ENCODE data around the gene TRIO. TPM values are rescaled to one million over a fixed set of nuclear protein-coding genes. Genes with fewer than 3 reads are reported as not detected.

The TRIO gene
- total RNA-seq, 2 experiments from 2014 or later, result 9.2 to 11.3 TPM

- ChIA-PET CTCF (interaction anchor here (0.6 to 5.6 kb wide), 20 partner anchors 8 to 573 kb away, joined by 3 to 65 read pairs (median 3); partner anchors contain the start of gene OTULINL), POLR2A (no interaction called here)
- Mint-ChIP-seq H3K27me3 (no peaks in the 10 kb centered on the region), H3K4me1 (peaks cover 13% of the 10 kb centered on the region), H3K9me3 (ENCODE audit: low read depth) (peaks cover 5% of the 10 kb centered on the region), H3K27ac (no peak overlapping the region), H3K4me3 (no peak overlapping the region), H3K36me3 (ENCODE audit: low read depth) (peaks cover 3% of the 10 kb centered on the region)
- DNase-seq (no peak), ATAC-seq (no peak)
- intact Hi-C loops (cut with DNase I, micrococcal nuclease), result no loop called here
Measured at GRCh38 chr5:14400085-14400484, 256.9 kb downstream of the TRIO start.

DNA sequence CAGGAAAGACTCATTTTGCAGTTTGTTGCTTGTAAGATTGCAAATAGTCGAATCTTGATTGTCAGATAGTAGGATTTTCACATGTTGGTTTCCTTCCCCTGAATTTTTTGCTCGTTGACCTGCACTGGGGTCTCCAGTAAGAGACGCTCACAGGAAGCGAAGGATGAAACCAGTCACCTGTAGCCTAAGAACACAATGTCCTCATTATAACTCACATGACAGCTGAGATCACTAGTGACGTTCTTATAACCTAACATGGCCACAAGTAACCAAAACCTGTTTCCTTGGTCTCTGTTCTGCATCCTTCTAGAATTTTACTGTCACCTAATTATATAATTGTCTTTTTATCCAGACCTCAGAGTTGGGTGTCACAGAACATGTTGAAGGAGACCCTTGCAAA, 257.5 kb downstream of the TRIO start:
- H3K4me3 Mint-ChIP-seq, result no peak overlapping the region
- ChIA-PET CTCF (interaction anchor here (0.6 to 5.6 kb wide), 17 partner anchors 7 to 572 kb away, joined by 3 to 65 read pairs (median 3); partner anchors contain the start of gene OTULINL), POLR2A (no interaction called here)
- peaks cover 13% of the 10 kb centered on the region for H3K4me1 Mint-ChIP-seq
- DNase-seq, result no peak
- H3K27ac Mint-ChIP-seq, result no peak overlapping the region
- ATAC-seq, result no peak
- no peaks in the 10 kb centered on the region for H3K27me3 Mint-ChIP-seq
- peaks cover 3% of the 10 kb centered on the region for H3K36me3 Mint-ChIP-seq (ENCODE audit: low read depth)
- intact Hi-C loops (cut with DNase I, micrococcal nuclease), result no loop called here
- H3K9me3 Mint-ChIP-seq (ENCODE audit: low read depth), result peaks cover 5% of the 10 kb centered on the region

- ATAC-seq (no peak), DNase-seq (no peak)
- ChIA-PET CTCF (interaction anchor here (0.9 to 1.3 kb wide), 3 partner anchors 12 to 181 kb away, joined by 3 read pairs; no protein-coding TSS in a partner anchor), POLR2A (no interaction called here)
- H3K27ac Mint-ChIP-seq, result no peak overlapping the region
- intact Hi-C loops (cut with DNase I, micrococcal nuclease), result no loop called here
- H3K36me3 Mint-ChIP-seq (ENCODE audit: low read depth), result peaks cover 3% of the 10 kb centered on the region
- H3K9me3 Mint-ChIP-seq (ENCODE audit: low read depth), result peaks cover 5% of the 10 kb centered on the region
- H3K4me3 Mint-ChIP-seq, result no peak overlapping the region
- H3K27me3 Mint-ChIP-seq, result no peaks in the 10 kb centered on the region
- peaks cover 13% of the 10 kb centered on the region for H3K4me1 Mint-ChIP-seq
Measured at GRCh38 chr5:14401639-14402038, 258.5 kb downstream of the TRIO start.

- H3K9me3 Mint-ChIP-seq (ENCODE audit: low read depth), result peaks cover 5% of the 10 kb centered on the region
- POLR2A ChIA-PET, result no interaction called here
- H3K36me3 Mint-ChIP-seq (ENCODE audit: low read depth), result peaks cover 3% of the 10 kb centered on the region
- ATAC-seq (no peak), DNase-seq (no peak)
- no peaks in the 10 kb centered on the region for H3K27me3 Mint-ChIP-seq
- no peak overlapping the region for H3K27ac Mint-ChIP-seq
- H3K4me3 Mint-ChIP-seq, result no peak overlapping the region
- peaks cover 13% of the 10 kb centered on the region for H3K4me1 Mint-ChIP-seq
- intact Hi-C loops (cut with DNase I, micrococcal nuclease), result no loop called here
- CTCF ChIA-PET, result no interaction called here
Measured at GRCh38 chr5:14402424-14402823, 259.3 kb downstream of the TRIO start.

- ChIA-PET POLR2A (no interaction called here), CTCF (interaction anchor here (1.1 kb wide), 1 partner anchor 8 kb away, joined by 6 read pairs; no protein-coding TSS in a partner anchor)
- peaks cover 3% of the 10 kb centered on the region for H3K36me3 Mint-ChIP-seq (ENCODE audit: low read depth)
- no peak overlapping the region for H3K4me3 Mint-ChIP-seq
- ATAC-seq (no peak), DNase-seq (no peak)
- intact Hi-C loops (cut with DNase I, micrococcal nuclease), result no loop called here
- H3K27me3 Mint-ChIP-seq, result no peaks in the 10 kb centered on the region
- peaks cover 11% of the 10 kb centered on the region for H3K4me1 Mint-ChIP-seq
- H3K9me3 Mint-ChIP-seq (ENCODE audit: low read depth), result peaks cover 5% of the 10 kb centered on the region
- H3K27ac Mint-ChIP-seq, result no peak overlapping the region
Measured at GRCh38 chr5:14404780-14405179, 261.6 kb downstream of the TRIO start.

GRCh38 chr5:14405267-14405666, 262.1 kb downstream of the TRIO start:
- Mint-ChIP-seq H3K4me3 (no peak overlapping the region), H3K9me3 (ENCODE audit: low read depth) (peaks cover 5% of the 10 kb centered on the region), H3K4me1 (peaks cover 6% of the 10 kb centered on the region), H3K36me3 (ENCODE audit: low read depth) (peaks cover 3% of the 10 kb centered on the region), H3K27ac (peak overlapping the region; percentile 34), H3K27me3 (no peaks in the 10 kb centered on the region)
- ChIA-PET POLR2A (no interaction called here), CTCF (interaction anchor here (1.1 kb wide), 1 partner anchor 8 kb away, joined by 6 read pairs; no protein-coding TSS in a partner anchor)
- ATAC-seq (no peak), DNase-seq (no peak)
- intact Hi-C loops (cut with DNase I, micrococcal nuclease), result no loop called here

- CTCF ChIA-PET, result no interaction called here
- Mint-ChIP-seq H3K9me3 (ENCODE audit: low read depth) (peaks cover 5% of the 10 kb centered on the region), H3K4me3 (no peak overlapping the region), H3K4me1 (peaks cover 5% of the 10 kb centered on the region), H3K27me3 (no peaks in the 10 kb centered on the region), H3K36me3 (ENCODE audit: low read depth) (peaks cover 3% of the 10 kb centered on the region), H3K27ac (no peak overlapping the region)
- POLR2A ChIA-PET, result no interaction called here
- DNase-seq (no peak), ATAC-seq (no peak)
- intact Hi-C loops (cut with DNase I, micrococcal nuclease), result no loop called here
Measured at GRCh38 chr5:14405706-14406553, 262.8 kb downstream of the TRIO start.

DNA sequence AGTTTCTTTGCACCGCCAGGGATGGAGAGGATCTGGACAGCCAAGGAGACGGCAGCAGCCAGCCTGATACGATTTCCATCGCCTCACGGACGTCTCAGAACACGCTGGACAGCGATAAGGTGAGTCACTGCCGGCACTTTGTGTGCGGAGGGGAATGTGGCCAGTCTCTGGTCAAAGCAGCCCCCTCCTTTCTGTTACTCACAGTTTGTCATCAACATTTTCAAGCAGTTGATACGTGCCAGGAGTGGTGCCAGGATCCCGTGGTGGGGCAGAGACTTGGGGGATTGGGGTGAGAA, 263.4 kb downstream of the TRIO start:
- intact Hi-C loops (cut with DNase I, micrococcal nuclease), result no loop called here
- no peak for ATAC-seq
- ChIA-PET POLR2A (no interaction called here), CTCF (no interaction called here)
- Mint-ChIP-seq H3K4me1 (peaks cover 4% of the 10 kb centered on the region), H3K9me3 (ENCODE audit: low read depth) (peaks cover 5% of the 10 kb centered on the region), H3K4me3 (no peak overlapping the region), H3K36me3 (ENCODE audit: low read depth) (peaks cover 3% of the 10 kb centered on the region), H3K27ac (no peak overlapping the region), H3K27me3 (no peaks in the 10 kb centered on the region)
- DNase-seq, result no peak

- CTCF ChIA-PET, result interaction anchor here (2.3 kb wide), 1 partner anchor 7 kb away, joined by 11 read pairs; no protein-coding TSS in a partner anchor
- intact Hi-C loops (cut with DNase I, micrococcal nuclease), result no loop called here
- H3K27ac Mint-ChIP-seq, result no peak overlapping the region
- ATAC-seq (no peak), DNase-seq (no peak)
- H3K4me3 Mint-ChIP-seq, result no peak overlapping the region
- POLR2A ChIA-PET, result no interaction called here
- peaks cover 5% of the 10 kb centered on the region for H3K9me3 Mint-ChIP-seq (ENCODE audit: low read depth)
- peaks cover 3% of the 10 kb centered on the region for H3K36me3 Mint-ChIP-seq (ENCODE audit: low read depth)
- H3K27me3 Mint-ChIP-seq, result no peaks in the 10 kb centered on the region
- H3K4me1 Mint-ChIP-seq, result peaks cover 4% of the 10 kb centered on the region
Measured at GRCh38 chr5:14407051-14407450, 263.9 kb downstream of the TRIO start.

DNA sequence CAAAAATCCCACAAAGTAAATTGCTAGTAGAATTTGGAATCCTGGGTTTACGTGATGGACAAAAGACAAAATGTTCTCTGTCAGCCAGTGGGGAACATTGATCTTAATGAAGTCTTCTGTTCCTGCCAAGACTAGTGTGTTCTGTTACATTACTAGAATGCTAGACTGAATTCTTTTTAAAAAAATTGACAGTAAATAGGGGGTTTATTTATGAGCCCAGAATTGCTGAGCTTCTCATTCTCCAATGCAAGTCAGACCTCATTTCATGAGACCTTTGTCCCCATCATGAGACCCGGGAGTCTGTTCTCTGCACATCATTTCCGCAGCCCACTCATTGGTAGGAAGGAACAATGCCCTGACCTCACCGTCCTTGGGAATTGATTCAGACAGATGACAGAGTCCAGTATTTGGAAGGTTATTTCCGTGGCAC, 264.6 kb downstream of the TRIO start:
- Mint-ChIP-seq H3K4me3 (no peak overlapping the region), H3K36me3 (ENCODE audit: low read depth) (peaks cover under 1% of the 10 kb centered on the region), H3K4me1 (peaks cover 2% of the 10 kb centered on the region), H3K9me3 (ENCODE audit: low read depth) (peaks cover 1% of the 10 kb centered on the region), H3K27ac (no peak overlapping the region), H3K27me3 (no peaks in the 10 kb centered on the region)
- DNase-seq, result no peak
- intact Hi-C loops (cut with DNase I, micrococcal nuclease), result no loop called here
- no peak for ATAC-seq
- POLR2A ChIA-PET, result no interaction called here
- CTCF ChIA-PET, result interaction anchor here (2.1 to 2.3 kb wide), 2 partner anchors 8 to 241 kb away, joined by 10 to 11 read pairs; no protein-coding TSS in a partner anchor

GRCh38 chr5:14408969-14409586, 265.9 kb downstream of the TRIO start:
- DNase-seq (no peak), ATAC-seq (no peak)
- Mint-ChIP-seq H3K27me3 (no peaks in the 10 kb centered on the region), H3K9me3 (ENCODE audit: low read depth) (no peaks in the 10 kb centered on the region), H3K4me3 (no peak overlapping the region), H3K4me1 (peaks cover 14% of the 10 kb centered on the region), H3K36me3 (ENCODE audit: low read depth) (no peaks in the 10 kb centered on the region), H3K27ac (no peak overlapping the region)
- intact Hi-C loops (cut with DNase I, micrococcal nuclease), result no loop called here
- POLR2A ChIA-PET, result no interaction called here
- CTCF ChIA-PET, result interaction anchor here (0.6 to 2.3 kb wide), 5 partner anchors 9 to 427 kb away, joined by 3 to 11 read pairs (median 3); no protein-coding TSS in a partner anchor

GRCh38 chr5:14410068-14410393, 266.9 kb downstream of the TRIO start:
- Mint-ChIP-seq H3K27ac (no peak overlapping the region), H3K4me3 (no peak overlapping the region), H3K36me3 (ENCODE audit: low read depth) (no peaks in the 10 kb centered on the region), H3K4me1 (peaks cover 24% of the 10 kb centered on the region), H3K9me3 (ENCODE audit: low read depth) (no peaks in the 10 kb centered on the region), H3K27me3 (no peaks in the 10 kb centered on the region)
- intact Hi-C loops (cut with DNase I, micrococcal nuclease), result loop anchor here (5.0 to 10.0 kb wide), 6 partner anchors 172 to 512 kb away; partner anchors contain the start of genes ANKH (in 1 of the 2), OTULINL (in 1 of the 2) and TRIO (in 1 of the 2)
- CTCF ChIA-PET, result no interaction called here
- DNase-seq, result no peak
- ATAC-seq, result no peak
- POLR2A ChIA-PET, result no interaction called here
